Middle frontal gyrus (tissue), 1 donor: ENCODE data around the gene CCNO.

Source experiments
- DNase-seq: peaks from one replicate; pipeline ENCODE4 v3.0.0-alpha.2; 2015; ENCODE audit warnings: low spot score; ENCODE audit errors: extremely low spot score

CCNO gene, protein sequence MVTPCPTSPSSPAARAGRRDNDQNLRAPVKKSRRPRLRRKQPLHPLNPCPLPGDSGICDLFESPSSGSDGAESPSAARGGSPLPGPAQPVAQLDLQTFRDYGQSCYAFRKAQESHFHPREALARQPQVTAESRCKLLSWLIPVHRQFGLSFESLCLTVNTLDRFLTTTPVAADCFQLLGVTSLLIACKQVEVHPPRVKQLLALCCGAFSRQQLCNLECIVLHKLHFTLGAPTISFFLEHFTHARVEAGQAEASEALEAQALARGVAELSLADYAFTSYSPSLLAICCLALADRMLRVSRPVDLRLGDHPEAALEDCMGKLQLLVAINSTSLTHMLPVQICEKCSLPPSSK

DNA sequence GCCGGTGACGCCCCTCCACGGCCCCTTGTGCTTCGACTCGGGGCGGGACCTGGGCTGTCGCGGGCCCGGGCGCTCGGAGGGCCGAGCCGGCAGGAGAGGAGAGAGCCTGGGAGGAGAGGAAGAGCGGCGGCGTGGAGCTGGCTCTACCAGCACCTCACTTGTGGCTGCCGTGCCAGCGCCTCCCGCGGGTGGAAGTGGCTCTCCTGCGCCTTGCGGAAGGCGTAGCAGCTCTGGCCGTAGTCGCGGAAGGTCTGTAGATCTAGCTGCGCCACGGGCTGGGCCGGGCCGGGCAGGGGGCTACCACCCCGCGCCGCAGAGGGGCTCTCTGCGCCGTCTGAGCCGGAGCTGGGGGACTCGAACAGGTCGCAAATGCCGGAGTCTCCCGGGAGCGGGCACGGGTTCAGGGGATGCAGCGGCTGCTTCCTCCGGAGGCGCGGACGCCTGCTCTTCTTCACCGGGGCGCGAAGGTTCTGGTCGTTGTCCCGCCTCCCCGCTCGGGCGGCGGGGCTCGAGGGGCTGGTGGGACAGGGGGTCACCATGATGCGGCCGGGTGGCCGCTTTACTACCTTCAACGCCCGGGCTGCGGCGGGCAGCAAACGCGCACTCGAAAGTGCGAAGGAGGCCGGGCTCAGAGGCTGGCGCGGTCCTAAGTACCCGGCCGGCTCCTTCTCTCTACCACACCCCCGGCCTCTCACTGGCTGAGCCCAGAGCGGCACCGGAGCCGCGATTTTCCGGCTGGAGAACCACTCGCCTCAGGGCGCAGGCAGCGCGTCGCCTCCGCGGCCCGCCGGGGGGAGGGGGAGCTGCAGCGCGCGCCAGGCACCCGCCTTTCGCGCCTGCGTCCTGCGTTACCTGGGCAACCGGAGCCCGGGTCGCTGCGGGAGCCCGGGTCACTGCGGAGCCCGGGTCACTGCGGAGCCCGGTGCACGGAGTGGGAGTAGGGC is at the start of gene CCNO:
TSS of gene CCNO (minus strand) at position 624 of the 944 bp plus-strand sequence. CDS start at position 539, 85 bp downstream.
- no peak for DNase-seq

DNA sequence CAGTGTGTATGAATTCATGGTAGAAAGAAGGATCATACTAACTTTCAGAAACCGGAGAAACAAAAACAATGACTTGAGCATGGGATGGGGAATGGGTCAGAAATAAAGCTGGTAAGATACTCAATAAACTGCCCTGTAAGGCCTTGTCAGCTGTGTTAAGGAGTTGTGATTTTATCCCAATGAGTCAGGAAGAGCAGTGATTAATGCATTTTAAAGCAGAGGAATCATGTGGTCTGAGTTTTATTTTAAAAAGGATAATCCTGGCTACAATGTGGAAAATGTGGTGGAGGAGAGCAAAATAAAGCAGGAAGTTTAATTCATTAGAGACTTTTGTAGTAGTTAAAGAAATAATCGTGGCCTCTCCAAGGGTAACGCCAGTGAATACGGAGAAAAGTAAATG is 45.4 kb upstream of the CCNO start:
- no peak for DNase-seq

DNA sequence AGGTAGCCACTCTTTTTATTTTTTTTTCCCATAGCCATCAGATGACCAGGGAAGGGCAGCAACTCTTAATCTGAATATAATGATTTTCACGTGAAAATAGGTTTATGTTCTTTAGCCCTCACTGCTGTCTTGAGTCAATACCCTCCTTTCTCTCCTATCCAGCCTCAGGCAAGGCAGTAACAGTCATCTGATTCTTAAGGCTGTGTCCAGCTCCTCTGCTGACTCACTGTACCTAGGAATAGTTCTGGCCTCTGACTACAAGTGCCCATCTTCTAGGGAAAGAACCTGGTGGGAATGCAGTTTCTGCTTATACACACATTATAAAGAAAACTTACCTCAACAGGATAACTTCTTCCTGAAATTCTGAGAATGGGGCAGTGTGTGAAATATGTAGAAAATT is 43.4 kb upstream of the CCNO start:
- DNase-seq: no peak

DNA sequence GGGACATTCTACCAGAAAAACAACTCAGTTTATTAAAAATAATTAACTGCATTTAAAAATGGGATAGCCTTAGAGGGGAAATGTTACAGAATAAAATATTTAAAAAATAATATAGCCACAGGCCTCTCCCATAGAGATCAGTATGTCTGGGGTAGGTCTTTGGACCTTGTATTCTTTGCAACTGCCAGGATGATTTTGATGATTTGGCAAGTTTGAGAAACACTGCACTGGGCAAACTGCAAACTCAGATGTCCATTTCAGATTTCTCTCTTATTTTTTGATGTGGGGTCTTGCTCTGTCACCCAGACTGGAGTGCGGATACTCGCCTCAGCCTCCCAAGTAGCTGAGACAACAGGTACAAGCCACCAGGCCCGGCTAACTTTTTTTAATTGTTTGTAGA is 24.9 kb upstream of the CCNO start:
- no peak for DNase-seq

DNA sequence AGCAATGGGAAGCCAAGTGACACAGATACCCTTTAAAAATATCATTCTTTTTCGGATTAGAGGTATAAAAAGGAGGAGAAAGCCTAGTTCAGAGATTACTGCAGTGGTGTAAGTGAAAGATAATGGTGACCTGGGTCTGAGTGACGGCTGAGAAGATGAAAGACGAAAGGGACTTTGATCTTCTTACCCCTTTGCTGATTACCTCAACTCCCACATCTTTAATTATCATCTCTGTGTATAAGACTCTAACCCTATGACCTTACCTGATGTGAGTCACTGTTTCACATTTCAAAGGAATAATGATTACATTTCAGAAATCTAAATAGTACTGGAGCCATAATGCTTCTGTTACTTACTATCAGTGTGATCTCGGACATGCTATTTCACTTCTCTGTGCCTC is 21.4 kb upstream of the CCNO start:
- DNase-seq: no peak

DNA sequence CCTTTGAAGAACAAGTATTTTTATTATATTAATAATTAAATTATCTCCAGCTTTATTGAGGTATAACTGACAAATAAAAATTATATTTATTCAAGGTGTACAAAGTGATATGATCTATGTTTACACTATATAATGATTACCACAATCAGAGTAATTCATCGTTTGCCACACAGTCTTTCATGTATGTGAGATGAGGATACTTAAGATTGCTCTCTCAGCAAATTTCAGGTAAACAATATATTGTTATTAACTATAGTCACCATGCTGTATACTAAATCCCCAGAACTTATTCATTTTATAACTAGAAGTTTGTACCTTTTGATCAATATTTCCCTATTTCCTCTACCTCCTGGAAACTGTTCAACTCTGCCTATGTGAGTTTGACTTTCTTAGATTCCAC is 16.7 kb upstream of the CCNO start:
- no peak for DNase-seq

DNA sequence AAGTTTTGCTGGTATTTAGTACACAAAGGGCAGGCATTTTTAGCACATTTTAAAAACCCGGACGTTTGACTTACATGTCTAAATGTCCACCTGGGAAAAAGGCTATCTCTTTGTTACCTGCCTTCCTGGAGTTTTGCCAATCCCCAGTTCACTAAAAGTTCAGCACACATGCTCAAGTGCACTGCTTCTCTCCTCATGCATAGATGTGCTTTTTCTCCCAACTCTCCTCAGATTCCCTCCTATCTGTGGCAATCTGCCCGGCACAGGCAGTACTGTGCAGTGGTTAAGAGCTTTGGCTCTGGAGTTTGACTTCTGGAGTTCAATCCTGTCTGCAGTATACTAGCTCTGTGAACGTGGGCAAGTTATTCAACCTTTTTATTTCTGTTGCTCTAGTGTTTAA is 8.3 kb upstream of the CCNO start:
- DNase-seq: no peak

DNA sequence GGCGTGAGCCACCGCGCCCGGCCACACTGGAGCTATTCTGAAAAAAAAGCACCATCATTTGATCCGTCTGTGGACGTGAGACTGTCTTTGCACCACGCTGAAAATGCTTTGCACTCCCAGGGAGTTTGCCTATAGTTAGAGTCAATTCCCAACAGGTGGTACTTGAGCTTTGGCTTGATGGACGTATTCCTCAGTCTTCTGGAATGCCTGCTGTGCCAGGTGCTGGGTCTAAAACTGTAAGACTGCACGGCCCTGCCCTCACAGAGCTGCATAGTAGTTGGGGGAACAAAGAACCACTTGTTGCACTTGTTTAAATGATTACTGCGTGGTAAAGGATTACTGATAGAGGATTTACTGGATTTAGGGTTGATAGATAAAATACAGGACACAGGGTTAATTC is 3.4 kb upstream of the CCNO start:
- DNase-seq: no peak

DNA sequence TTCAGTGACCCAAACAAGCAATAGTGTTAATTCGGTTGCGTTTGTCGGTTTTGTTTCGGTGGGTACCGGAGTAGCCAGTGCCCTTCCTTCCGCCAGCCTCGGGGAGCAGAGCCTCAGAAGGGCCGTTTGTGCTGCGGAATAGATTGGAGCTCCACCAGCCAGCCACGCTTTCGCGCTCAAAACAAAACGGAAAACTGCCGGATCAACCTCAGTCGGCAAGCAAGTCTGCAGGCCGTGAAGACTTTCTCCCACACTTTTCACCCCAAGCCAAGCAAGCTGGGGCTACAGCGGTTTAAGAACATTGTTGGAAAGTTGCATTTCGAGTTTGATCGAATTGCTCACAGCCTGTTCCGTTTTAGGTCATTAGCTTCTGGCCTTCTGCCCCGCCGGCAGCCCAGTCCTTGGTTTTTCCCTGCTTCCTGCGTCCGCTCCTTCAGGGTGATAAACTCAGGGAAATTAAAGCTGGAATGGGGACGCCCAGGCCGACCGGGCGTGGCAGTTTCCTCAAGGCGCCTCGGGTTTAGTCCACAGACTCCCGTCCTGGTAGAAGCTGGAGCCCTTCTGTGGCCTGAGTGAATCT is 803 bp upstream of the CCNO start:
- no peak for DNase-seq

DNA sequence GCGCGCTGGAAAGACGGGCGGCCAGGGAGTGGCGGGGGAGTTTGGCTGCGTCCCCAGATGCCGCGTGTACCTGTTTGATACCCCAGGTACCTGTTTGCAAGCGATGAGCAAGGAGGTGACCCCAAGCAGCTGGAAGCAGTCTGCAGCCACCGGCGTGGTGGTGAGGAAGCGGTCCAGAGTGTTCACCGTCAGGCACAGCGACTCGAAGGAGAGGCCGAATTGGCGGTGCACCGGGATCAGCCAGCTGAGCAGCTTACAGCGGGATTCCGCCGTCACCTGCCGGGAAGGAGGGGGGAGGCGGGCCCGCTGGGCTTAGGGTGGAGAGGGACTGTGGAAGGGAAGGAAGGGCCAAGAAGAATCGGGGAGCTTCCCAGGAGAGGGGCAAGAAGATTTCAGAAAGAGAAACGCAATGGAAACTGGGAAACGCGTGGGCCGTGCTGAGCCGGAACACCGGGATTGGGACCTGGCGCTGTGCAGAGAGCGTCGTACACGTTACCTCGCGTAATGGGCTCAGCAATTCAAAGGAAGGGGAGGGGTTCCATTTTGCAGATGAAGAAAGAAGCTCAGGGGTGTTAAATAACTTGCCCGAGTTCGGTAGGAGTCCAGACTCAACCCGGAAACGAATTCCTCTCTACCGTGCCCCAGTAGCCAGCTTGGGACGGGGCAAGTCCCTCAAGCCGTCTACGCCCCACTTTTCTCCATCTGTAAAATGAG is 980 bp downstream of the CCNO start:
- no peak for DNase-seq

DNA sequence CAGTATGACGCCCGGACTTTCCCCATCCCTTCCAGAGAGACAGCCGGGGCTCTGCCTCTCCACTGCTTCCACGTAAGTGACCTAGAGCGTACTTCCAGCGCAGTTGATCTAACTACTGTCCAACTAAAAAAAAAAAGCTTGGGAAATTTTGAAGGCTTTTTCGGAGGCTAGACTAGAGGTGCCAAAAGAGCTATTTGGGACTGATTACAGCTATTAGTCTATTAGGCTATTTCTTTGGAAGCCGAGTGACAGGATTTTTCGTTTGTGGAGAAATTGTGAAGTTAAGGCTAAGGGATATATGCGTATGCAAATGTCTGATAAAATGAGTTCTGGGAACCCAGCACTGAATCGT is 1.5 kb downstream of the CCNO start:
- DNase-seq: no peak

DNA sequence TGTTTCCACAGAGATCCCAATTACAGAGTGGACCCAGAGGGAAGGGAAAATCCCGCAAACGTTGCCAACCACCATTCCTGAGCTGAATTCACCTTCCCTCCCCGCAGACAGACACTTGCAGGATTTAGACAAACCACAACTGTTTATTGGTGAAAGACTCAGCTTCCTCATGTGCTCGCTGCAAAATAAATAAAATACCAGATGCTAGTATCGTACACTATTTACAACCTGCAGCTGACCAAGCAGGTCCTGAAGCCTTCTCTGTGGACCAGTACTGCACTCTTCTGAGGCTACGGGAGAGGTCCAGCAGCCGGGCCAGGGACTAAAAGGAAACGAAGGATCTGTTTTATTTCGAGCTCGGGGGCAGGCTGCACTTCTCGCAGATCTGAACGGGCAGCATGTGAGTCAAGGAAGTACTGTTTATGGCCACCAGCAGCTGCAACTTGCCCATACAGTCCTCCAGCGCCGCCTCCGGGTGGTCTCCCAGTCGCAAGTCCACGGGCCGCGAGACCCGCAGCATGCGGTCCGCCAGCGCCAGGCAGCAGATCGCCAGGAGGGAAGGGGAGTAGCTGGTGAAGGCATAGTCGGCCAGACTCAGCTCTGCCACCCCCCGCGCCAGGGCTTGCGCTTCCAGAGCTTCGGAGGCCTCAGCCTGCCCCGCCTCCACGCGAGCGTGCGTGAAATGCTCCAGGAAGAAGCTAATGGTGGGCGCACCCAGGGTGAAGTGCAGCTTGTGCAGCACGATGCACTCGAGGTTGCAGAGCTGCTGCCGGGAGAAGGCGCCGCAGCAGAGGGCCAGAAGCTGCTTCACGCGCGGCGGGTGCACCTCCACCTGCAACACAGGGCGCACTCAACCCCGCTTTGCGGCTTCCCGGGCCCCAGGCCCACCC is 2.1 kb downstream of the CCNO start:
- no peak for DNase-seq

DNA sequence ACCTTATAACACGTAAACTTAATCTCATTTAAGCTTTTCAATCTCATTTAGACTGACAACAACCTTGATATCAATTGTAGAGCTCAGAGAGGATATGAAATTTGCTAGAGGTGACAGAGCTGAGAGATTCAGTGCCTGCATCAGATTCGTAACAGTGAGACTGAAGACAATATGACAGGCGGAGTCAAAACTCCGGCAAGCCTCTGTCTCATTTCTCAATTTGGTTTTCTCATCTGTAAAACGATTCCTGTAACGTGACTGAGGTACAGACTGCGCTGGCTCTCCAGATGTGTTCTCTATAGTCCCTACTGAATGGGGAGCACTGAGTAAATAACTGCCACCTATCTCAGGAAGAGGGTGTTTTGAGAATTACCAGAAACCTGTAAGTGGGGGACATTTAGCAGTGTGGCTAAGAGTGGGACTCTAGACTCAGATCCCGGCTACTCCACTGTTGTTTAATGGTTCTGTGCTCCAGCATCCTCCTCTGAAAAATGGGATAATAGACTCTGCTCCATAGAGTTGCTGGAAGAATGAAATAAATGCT is 3.2 kb downstream of the CCNO start:
- no peak for DNase-seq

DNA sequence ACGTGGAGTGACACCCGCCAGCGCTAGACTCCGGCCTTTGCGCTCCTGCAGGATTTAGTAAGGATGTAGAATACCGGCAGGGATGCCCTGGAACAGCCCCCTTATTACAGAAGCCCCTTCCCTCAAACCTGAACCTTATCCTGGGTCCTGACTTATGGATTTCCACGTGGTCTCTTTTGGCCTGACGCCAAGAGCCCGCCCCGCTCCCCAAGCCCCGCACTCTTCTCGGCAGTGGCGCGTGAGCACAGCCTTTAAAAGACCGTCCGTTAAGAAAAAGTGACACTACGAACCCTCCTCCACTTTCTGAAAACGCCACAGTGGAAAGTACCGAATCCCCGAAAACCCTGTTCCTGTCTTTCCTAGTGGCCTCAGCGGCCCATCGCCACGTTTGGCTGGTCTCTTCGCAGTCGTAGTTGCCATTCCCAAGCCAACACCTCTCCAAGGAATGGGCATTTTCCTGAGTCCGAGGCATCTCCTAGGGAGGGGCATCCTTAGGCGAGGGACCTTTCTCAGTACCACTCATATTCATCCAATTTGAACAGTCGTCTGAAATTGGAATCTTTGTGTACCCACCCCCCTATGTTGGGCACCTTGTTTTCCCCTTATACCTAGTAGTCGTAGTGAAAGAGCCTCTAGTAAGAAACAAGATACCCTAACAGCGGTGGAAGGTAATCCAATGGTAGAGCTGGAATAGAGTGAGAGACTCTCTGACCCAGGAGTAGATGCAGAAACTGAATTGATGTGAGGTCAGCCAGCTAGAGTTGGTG is 5.6 kb downstream of the CCNO start:
- no peak for DNase-seq

DNA sequence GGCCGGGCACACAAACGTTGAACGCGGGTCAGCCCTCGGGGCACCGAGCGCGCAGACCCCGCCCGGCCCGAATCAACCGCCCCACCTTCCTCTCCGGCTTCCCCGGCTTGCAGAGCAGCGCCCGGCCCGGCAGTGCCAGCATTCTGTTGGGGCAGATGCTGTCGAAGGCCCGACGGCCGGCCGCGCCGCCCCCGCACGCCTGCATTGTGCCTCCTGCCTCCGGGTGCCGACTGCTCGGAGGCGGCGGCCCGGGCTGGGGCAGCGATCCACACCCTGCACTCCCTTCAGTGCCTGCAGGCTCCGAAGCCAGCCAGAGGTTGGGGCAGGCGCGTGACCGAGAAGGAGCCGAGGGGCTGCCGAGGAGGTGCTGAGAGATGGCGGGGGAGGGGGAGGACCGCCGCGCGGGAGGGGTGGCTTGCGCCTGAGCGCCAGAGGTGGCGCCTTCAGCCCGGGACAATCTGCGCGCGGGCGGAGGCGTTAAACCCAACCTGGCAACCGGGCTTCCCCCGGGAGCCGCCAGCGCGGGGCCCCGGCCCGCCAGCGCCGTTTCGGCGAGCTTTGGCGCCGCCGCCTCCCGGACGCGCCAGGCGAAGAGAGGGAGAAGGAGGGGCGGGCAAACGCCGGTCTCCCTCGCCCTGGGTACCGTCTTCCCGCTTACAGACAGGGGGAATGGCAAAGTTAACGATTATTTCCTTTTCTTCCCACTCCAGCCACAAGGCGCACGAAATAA is 6.3 kb downstream of the CCNO start, which contains the start of gene MCIDAS:
TSS of gene MCIDAS (minus strand) at position 382 of the 730 bp plus-strand sequence. CDS start at position 205, 177 bp downstream.
- DNase-seq: no peak

DNA sequence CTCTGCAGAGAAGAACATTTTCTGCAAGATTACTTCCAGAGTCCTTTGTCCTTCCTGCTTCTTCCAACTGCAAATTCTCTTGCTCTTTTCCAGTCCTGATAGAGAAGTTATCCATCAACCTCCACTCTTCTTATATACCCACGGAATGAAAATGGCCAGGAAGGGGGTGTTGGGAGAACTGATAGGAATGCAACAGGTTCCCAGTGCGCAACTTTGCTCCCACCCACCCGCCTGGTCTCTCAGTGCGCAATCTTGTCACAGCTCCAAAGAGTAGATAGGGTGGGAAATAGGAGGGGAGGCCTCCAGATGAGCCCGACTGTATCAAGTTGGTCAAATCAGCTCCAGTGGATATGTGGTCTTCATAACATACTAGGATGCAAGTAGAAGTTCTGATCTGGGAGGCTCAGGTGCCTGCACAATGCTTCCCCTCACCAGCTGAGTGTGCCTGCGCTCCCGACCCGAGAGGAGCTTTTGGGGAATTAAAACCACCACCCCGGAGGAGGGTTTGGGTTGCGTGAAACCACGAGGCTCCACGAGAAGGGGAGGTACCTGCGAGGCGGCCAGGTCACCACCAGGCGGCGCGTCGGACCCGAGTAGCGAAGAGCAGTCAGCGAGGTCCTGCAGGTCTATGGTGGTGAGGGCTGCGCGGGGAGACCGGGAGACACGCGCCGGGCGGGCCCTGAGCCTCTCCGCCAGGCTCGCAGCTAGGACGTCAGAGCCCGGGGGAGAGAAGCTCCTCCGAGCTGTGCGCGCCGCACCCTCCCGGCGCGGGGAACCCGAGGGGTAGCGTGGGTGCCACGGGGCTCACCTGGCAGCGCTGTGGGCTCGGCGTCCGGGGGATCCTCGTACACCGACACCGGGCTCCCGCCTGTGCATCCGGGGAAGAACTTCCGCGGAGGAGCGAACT is 7.1 kb downstream of the CCNO start:
- DNase-seq: no peak

DNA sequence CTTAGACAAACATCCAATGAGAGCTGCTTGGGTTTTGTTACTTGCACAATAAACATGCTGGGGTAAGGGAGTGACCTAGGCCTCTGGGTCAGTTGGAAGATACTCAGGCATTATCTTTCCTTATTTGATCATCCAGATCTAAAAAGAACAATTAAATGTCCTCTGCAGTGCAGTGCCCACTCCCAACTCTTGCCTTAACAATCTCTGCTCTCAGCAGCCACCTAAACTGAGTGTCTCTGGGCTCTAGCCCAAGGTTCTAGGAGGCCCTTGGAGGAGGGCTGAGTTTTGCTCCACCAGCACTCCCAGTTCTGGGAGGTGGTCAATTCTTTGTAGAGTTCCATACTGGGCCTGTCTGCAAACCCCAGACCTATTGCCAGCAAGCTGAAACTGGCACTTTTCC is 8.1 kb downstream of the CCNO start:
- DNase-seq: no peak

DNA sequence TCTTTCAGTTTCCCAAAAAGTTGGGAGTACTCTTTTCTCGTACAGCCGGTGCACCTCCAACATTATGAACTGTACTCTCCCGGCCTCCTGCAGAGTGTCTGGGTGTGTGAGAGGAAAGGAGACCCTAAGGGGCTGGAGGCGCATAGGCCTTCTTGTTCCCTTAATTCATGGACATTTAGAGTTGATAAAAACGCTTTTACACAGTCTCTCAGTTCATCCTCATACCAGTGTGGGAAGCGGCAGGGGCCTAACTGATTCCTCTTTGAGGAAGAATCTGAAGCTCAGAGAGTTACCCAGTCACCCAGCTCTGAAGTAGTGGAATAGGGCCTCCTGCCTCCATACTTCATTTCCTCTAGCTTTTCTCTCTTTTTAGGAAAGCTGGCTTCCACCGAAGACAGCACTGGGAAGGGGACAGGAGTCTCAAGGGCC is 9.6 kb downstream of the CCNO start:
- DNase-seq: no peak
